Activated CD4-positive, alpha-beta memory T cell treated with anti-CD3 and anti-CD28 coated beads, Interleukin-2, amount 10 ng/mL, durations not matched to agents 7 days and 5 days (primary cell): Measurements from ENCODE around the gene LANCL1. TPM values are rescaled to one million over a fixed set of nuclear protein-coding genes. Genes with fewer than 3 reads are reported as not detected.

Source experiments
- CTCF ChIA-PET: fragments of 350-600 bp; sonication (Branson Sonifier 250); formaldehyde crosslinking; loops from one replicate; lab custom pipeline; 2021; ENCODE audit warnings: antibody characterized with exemption, inconsistent platforms; lab: Charles Lee
- POLR2A ChIA-PET: fragments of 350-600 bp; sonication (Branson Sonifier 250); formaldehyde crosslinking; loops from one replicate; lab custom pipeline; 2021; ENCODE audit warnings: antibody characterized with exemption; lab: Charles Lee
- DNase-seq: peaks from one replicate; pipeline ENCODE4 v3.0.0-alpha.2; 2020
- H3K27ac Mint-ChIP-seq: one replicate; pipeline ENCODE4 v1.8.0; 2021; ENCODE audit warnings: mild to moderate bottlenecking, mixed read lengths
- H3K27me3 Mint-ChIP-seq: one replicate; pipeline ENCODE4 v1.8.0; 2021; ENCODE audit warnings: mixed read lengths
- H3K36me3 Mint-ChIP-seq: one replicate; pipeline ENCODE4 v1.8.0; 2021; ENCODE audit warnings: low read depth, mixed read lengths
- H3K4me1 Mint-ChIP-seq: one replicate; pipeline ENCODE4 v1.8.0; 2021; ENCODE audit warnings: mixed read lengths
- H3K4me3 Mint-ChIP-seq: one replicate; pipeline ENCODE4 v1.8.0; 2021; ENCODE audit warnings: mild to moderate bottlenecking, mixed read lengths
- H3K9me3 Mint-ChIP-seq: one replicate; pipeline ENCODE4 v1.8.0; 2021; ENCODE audit warnings: mixed read lengths
- total RNA-seq, 2 experiments: library from RNA; stranded (reverse); gene quantifications; one replicate each; pipeline ENCODE4 v1.2.3, GENCODE V29; 2021

LANCL1 gene
- total RNA-seq, 2 experiments from 2014 or later: 40.0 to 43.5 TPM

DNA sequence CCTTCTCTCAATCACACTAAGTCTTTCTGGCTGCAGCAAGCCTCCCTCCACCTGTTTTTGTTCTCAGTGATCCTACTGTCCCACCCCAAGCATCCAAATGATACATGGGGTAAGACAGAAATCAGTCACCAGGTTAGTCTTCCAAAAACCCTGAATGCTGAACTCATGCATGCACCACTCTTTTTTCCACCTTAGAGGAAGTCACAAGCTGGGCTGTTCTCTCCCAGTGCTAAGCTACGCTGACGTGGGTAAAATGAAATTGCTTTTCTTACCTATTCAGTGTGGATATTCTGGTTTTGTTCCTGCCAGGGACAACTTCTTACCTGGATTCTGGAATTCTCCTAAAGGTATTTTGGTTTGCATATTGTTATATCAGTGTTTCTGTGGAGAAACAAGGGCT lies 54.2 kb downstream of the LANCL1 start:
- no peaks in the 10 kb centered on the region for H3K4me1 Mint-ChIP-seq
- POLR2A ChIA-PET: no interaction called here
- H3K36me3 Mint-ChIP-seq: peaks cover 9% of the 10 kb centered on the region
- CTCF ChIA-PET: no interaction called here
- peaks cover 17% of the 10 kb centered on the region for H3K9me3 Mint-ChIP-seq
- H3K4me3 Mint-ChIP-seq: no peak overlapping the region
- no peak overlapping the region for H3K27ac Mint-ChIP-seq
- DNase-seq: no peak
- H3K27me3 Mint-ChIP-seq: no peaks in the 10 kb centered on the region

DNA sequence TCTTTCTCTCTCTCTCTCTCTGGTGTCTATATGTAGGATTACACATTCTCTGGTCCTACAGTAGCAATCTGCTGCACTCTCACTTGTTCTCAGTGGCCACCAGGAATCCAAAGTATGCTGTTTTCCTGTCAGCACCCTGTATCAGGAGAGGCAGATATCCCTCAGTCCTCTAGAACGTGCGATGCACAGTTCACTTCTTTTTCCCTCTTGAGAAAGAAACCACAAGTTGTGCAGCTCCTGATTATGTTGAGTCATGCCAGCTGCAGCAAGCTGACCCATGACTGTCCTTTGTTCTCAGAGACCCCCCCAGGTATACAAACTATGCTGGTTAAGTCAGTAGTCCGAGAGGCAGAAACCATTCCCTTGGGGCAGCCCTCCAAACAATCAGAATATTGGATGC lies 54.6 kb downstream of the LANCL1 start:
- ChIA-PET POLR2A (no interaction called here), CTCF (no interaction called here)
- H3K4me1 Mint-ChIP-seq: no peaks in the 10 kb centered on the region
- H3K9me3 Mint-ChIP-seq: peaks cover 13% of the 10 kb centered on the region
- H3K27ac Mint-ChIP-seq: no peak overlapping the region
- no peak overlapping the region for H3K4me3 Mint-ChIP-seq
- DNase-seq: no peak
- H3K27me3 Mint-ChIP-seq: no peaks in the 10 kb centered on the region
- H3K36me3 Mint-ChIP-seq: peaks cover 5% of the 10 kb centered on the region

DNA sequence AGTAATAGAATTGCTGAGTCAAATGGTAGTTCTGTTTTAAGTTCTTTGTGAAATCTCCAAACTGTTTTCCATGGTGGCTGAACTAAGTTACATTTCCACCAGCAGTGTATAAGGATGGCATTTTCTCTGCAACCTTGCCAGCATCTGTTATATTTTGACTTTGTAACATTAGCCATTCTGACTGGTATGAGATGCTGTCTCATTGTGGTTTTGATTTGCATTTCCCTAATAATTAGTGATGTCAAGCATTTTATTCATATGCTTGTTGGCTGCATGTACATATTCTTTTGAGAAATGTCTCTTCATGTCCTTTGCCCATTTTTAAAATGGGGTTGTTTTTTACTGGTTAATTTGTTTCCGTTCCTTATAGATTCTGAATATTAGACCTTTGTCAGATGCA lies 63.9 kb downstream of the LANCL1 start:
- CTCF ChIA-PET: no interaction called here
- Mint-ChIP-seq H3K9me3 (no peaks in the 10 kb centered on the region), H3K4me3 (no peak overlapping the region), H3K27me3 (peaks cover 11% of the 10 kb centered on the region), H3K4me1 (no peaks in the 10 kb centered on the region), H3K36me3 (no peaks in the 10 kb centered on the region), H3K27ac (no peak overlapping the region)
- no peak for DNase-seq
- POLR2A ChIA-PET: no interaction called here

DNA sequence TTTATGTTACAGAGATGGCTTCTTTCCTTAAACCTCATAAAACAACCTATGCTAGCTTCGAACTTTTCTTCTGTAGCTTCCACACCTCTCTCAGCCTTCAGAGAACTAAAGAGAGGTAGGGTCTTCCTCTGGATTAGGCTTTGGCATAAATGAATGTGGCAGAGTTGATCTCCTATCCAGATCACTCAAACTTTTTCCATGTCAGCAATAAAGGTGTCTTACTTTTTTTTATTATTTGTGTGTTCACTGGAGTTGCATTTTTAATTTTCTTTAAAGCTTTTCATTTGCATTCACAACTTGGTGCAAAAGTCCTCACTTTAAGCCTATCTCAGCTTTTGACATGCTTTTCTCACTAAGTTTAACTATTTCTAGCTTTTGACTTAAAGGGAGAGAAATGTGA lies 66.0 kb downstream of the LANCL1 start:
- Mint-ChIP-seq H3K4me1 (no peaks in the 10 kb centered on the region), H3K27me3 (peaks cover 11% of the 10 kb centered on the region), H3K9me3 (no peaks in the 10 kb centered on the region), H3K36me3 (no peaks in the 10 kb centered on the region), H3K4me3 (no peak overlapping the region), H3K27ac (no peak overlapping the region)
- ChIA-PET CTCF (no interaction called here), POLR2A (no interaction called here)
- no peak for DNase-seq

DNA sequence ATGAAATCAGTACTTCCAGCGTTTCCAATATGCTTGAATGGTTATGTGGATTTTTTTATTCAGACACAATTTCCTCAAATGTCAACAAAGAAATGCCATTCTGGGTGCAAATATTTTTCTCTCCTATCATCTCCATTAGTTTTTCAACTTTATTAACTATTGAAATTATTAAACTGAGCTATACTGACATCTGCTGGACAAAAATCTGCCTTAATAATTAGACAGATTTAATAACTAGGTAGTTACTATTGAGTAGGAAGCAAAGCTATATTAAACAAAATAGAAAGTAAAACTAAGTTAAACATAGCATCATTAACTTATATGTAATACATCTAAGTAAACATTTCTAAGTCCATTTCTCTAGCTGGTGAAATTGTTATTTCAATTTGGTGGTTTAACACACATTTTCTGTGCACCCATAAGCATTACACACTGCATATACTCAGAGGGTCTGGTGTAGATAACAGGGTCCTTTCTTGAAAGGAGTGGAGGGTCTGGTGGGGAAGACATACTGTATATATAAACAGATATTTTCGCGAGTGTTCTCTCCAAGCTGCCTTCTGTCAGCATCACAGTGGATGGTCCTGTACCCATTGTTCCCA lies 77.0 kb downstream of the LANCL1 start:
- no peaks in the 10 kb centered on the region for H3K27me3 Mint-ChIP-seq
- DNase-seq: no peak
- H3K4me3 Mint-ChIP-seq: no peak overlapping the region
- POLR2A ChIA-PET: no interaction called here
- no peak overlapping the region for H3K27ac Mint-ChIP-seq
- H3K9me3 Mint-ChIP-seq: no peaks in the 10 kb centered on the region
- CTCF ChIA-PET: interaction anchor here (0.5 to 0.9 kb wide), 2 partner anchors 37 to 58 kb away, joined by 3 read pairs; no protein-coding TSS in a partner anchor
- no peaks in the 10 kb centered on the region for H3K4me1 Mint-ChIP-seq
- no peaks in the 10 kb centered on the region for H3K36me3 Mint-ChIP-seq

DNA sequence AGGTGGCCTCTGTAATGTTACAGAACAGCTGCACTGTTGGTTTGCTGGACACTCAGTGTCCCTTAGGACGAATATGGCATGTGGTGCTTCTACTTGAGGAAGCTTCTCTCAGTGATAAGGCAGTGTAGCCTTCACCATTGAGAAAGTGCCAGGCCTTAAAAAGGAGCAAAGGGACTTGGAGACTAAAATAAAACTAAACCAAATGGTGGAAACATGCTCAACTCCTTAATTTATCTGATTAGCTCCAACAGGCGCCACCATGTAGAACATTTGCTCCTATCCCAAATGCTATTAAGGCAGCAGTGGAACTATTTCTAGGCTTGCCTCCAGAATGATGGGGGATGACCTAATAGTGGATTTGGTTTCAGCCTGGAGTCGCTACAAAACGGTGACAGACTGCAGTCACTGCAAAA lies 84.1 kb downstream of the LANCL1 start:
- Mint-ChIP-seq H3K4me3 (no peak overlapping the region), H3K36me3 (no peaks in the 10 kb centered on the region), H3K27ac (no peak overlapping the region), H3K27me3 (no peaks in the 10 kb centered on the region), H3K4me1 (no peaks in the 10 kb centered on the region), H3K9me3 (no peaks in the 10 kb centered on the region)
- ChIA-PET CTCF (no interaction called here), POLR2A (no interaction called here)
- DNase-seq: no peak

DNA sequence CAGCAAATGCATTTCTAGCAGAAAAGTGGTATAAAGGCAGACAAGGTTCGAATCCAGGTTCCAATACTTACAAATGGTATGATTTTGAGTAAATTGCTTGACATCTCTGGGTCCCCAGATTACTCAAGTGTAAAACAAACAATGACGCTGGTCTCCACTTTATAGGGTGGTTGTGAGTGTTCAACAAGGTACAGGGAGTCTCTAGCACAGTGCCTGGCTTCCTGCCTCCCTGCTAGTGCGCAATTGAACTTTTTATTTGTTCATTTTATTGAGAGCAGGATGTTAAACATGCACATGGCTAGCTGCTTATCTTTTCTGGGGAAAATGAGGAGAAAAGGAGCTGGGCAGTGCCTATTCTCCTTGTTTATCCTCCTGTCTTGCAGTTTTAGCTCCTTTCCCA lies 86.7 kb downstream of the LANCL1 start:
- DNase-seq: no peak
- H3K9me3 Mint-ChIP-seq: no peaks in the 10 kb centered on the region
- no peak overlapping the region for H3K4me3 Mint-ChIP-seq
- no peaks in the 10 kb centered on the region for H3K27me3 Mint-ChIP-seq
- no peaks in the 10 kb centered on the region for H3K36me3 Mint-ChIP-seq
- H3K4me1 Mint-ChIP-seq: no peaks in the 10 kb centered on the region
- ChIA-PET CTCF (no interaction called here), POLR2A (no interaction called here)
- H3K27ac Mint-ChIP-seq: no peak overlapping the region

DNA sequence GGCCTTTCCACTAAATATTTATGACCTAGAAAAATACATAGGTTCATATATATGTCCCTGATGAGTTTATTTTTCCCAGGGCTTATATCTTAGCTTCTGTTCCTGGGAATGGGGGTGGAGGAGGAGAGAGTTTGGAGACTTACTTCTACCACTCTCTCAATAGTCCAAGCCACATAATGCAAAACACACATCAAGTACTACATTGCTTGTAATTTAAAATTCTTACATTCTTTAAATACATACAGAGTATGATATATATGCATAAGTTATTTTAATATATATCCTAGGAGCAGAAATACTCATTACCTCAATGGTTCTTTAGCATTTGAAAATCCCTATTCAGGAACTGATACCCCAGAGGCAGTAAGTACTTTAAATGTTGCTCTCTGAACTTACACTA lies 88.4 kb downstream of the LANCL1 start:
- no peak overlapping the region for H3K27ac Mint-ChIP-seq
- DNase-seq: no peak
- peaks cover 2% of the 10 kb centered on the region for H3K27me3 Mint-ChIP-seq
- no peaks in the 10 kb centered on the region for H3K9me3 Mint-ChIP-seq
- no peaks in the 10 kb centered on the region for H3K36me3 Mint-ChIP-seq
- POLR2A ChIA-PET: no interaction called here
- no peaks in the 10 kb centered on the region for H3K4me1 Mint-ChIP-seq
- H3K4me3 Mint-ChIP-seq: no peak overlapping the region
- CTCF ChIA-PET: no interaction called here

DNA sequence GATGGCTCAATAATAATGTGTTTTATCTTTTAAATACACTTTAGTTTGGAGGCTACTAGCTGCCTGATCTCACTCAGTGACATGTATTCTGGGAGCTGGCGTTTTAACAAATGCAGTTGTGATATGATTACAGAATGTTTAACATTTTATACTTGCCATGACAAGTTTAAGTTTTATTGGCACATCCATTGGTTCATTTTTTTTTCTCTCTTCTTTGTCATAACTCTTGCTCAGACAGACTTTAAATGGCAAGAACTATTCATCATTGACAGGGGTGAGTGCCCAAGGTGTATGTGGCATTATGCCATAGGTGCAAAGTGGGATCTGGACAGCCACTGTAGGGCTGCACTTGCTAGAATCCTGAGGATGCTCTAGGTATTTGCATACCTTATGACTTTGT lies 89.5 kb downstream of the LANCL1 start:
- Mint-ChIP-seq H3K4me3 (no peak overlapping the region), H3K27me3 (peaks cover 2% of the 10 kb centered on the region), H3K27ac (no peak overlapping the region), H3K36me3 (no peaks in the 10 kb centered on the region), H3K9me3 (no peaks in the 10 kb centered on the region), H3K4me1 (no peaks in the 10 kb centered on the region)
- no peak for DNase-seq
- CTCF ChIA-PET: no interaction called here
- POLR2A ChIA-PET: no interaction called here

Other genes starting within 250 kb of the LANCL1 start
- not detected for gene MYL1, start 161.6 kb downstream of the LANCL1 start, total RNA-seq
- gene CPS1, start 79.8 kb upstream of the LANCL1 start, total RNA-seq: under 1 TPM; 0.15 to 0.86 TPM